ENCODE results near the gene RARS1.

- TF ChIP-seq CTCF (IDR thresholded peaks at IDR 0.05) (no peak), POLR2A (IDR thresholded peaks at IDR 0.05) (no peak)
These were observed 42.1 kb upstream of the RARS1 start for GRCh38 chr5:168443950-168444700.
